ENCODE results near the gene SOCS3.

The SOCS3 gene

DNA sequence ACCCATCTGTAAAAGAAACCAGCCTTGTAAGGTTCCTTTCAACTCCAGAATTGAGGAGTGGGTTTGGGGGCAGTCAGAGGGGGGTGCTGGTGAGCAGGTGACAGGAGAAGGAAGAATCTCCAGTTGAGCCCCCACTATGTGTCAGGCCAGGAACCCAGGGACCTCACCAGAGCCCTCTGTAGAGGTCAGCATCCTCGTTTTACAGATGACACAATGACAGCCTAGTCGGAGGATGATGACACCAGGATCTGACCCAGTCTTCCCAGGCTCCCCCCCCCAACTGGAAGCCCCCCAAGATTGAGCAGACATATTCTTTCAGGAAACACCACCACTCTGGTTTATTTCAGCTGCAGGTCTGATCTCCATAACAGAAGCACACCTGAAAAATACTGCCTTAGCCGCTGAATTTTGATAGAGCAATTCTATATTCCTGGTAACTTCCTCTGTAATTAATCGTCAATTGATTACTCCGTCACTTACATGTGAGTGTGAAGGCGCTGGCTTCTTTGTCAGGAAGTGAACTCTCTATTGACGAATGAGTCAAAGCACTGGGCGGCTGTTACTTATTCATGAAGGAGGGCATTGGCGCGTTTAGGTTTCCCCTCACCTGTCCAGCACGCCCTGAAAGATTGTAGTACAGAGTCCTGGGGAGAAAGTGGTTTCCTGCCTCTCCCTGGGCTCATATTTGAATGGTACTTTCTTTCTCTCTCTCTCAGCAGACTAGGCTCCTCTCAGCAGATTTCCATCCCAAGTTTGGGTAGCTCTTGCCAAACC lies 21.2 kb downstream of the SOCS3 start:
- H3K9me3 ChIP-seq (replicated peaks in 1 of 2; ENCODE audit: control insufficient read depth in 2 of 2, insufficient read depth in 1 of 2, low read depth in 1 of 2, low read length in 2 of 2) = no peaks in the 10 kb centered on the region
- no peak overlapping the region for H3K4ac ChIP-seq (ENCODE audit: low read length)
- no peak overlapping the region for H4K91ac ChIP-seq (ENCODE audit: low read depth, low read length, poor library complexity)
- H2AFZ ChIP-seq (ENCODE audit: low read length) = no peak overlapping the region
- no peak overlapping the region for H3K4me2 ChIP-seq (ENCODE audit: insufficient read depth, low read length, poor library complexity, severe bottlenecking)
- H2BK120ac ChIP-seq (ENCODE audit: low read depth, low read length) = no peak overlapping the region
- H2BK15ac ChIP-seq (ENCODE audit: low read length) = no peak overlapping the region
- no peak for DNase-seq (ENCODE audit: low spot score)
- no peak overlapping the region for H3K9ac ChIP-seq (ENCODE audit: low read depth, low read length, poor library complexity)
- no peak overlapping the region for H3K14ac ChIP-seq (ENCODE audit: low read length)
- H2BK5ac ChIP-seq (ENCODE audit: low read length) = no peak overlapping the region
- peak overlapping the region; percentile 57 for H3K18ac ChIP-seq (ENCODE audit: low read length)
- H3K36me3 ChIP-seq (replicated peaks in 1 of 2; ENCODE audit: control insufficient read depth in 2 of 2, insufficient read depth in 2 of 2, low read length in 2 of 2) = no peaks in the 10 kb centered on the region
- H3K79me1 ChIP-seq (ENCODE audit: low read depth, low read length) = no peaks in the 10 kb centered on the region
- H2BK12ac ChIP-seq (ENCODE audit: low read length) = no peak overlapping the region
- H3K4me1 ChIP-seq (ENCODE audit: control insufficient read depth in 2 of 2, insufficient read depth in 1 of 2, low read depth in 1 of 2, low read length in 2 of 2) = peaks cover 9 to 20% of the 10 kb centered on the region in 2 donors
- no peak overlapping the region for H2AK5ac ChIP-seq (ENCODE audit: low read depth, low read length)
- H3K23ac ChIP-seq (ENCODE audit: low read depth, low read length, poor library complexity) = no peak overlapping the region
- H4K8ac ChIP-seq (ENCODE audit: low read depth, low read length) = no peak overlapping the region
- no peak overlapping the region for H3K27ac ChIP-seq (replicated peaks; ENCODE audit: low read length)
- peaks cover 0 to 18% (median 0%) of the 10 kb centered on the region in 3 experiments for H3K27me3 ChIP-seq (ENCODE audit: control insufficient read depth in 3 of 3, insufficient read depth in 3 of 3, low read depth in 1 of 3, low read length in 3 of 3)
- no peak overlapping the region for H3K4me3 ChIP-seq (ENCODE audit: low read length in 2 of 2)
- WGBS, 2 donors (ENCODE audit: extremely low coverage in 2 of 2, insufficient read length in 2 of 2, insufficient replicate concordance in 1 of 2) = no CpG with 5 or more reads among the region's 11 CpGs

DNA sequence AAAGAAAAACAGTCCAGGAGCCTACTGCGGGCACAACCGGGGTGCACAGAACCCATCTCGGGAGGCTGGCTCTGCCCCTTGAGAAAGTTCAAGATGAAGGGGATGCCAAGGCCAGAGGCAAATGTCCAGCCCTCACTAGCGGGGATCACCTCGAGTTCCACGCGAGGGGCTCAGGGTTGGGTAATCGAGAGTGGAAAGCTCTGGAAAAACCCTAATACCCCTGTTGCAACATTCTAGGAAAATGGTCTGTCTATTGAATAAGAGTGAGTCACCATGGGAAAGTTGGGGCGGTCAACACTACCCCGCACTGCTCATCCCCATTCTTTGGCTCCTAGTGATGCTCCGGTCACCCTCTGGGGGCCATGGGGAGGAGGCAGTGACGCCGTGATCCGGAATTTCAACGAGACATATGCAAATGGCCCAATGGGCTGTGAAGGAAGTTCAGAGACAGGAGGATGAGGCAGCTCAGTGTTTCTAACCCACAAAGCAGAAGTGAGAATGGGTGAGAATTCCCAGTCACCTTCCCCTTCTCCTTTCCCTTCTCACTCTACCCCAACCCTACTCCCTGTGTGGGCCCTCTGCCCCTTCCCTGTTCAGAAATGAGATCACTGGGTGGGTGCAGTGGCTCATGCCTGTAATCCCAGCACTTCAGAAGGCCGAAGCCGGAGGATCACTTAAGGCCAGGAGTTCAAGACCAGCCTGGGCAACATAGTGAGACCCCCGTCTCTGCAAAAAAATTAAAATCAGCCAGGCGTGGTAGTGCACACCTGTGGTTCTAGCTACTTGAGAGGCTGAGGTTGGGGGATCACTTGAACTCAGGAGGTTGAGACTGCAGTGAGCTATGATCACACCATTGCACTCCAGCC lies 22.4 kb downstream of the SOCS3 start:
- Histone ChIP-seq H3K14ac (ENCODE audit: low read length) (no peak overlapping the region), H2BK15ac (ENCODE audit: low read length) (no peak overlapping the region), H3K4me1 (ENCODE audit: control insufficient read depth in 2 of 2, insufficient read depth in 1 of 2, low read depth in 1 of 2, low read length in 2 of 2) (peaks cover 5 to 8% of the 10 kb centered on the region in 2 donors), H3K27me3 (ENCODE audit: control insufficient read depth in 3 of 3, insufficient read depth in 3 of 3, low read depth in 1 of 3, low read length in 3 of 3) (peaks cover 0 to 11% (median 0%) of the 10 kb centered on the region in 3 experiments), H2BK12ac (ENCODE audit: low read length) (no peak overlapping the region), H3K79me1 (ENCODE audit: low read depth, low read length) (no peaks in the 10 kb centered on the region), H3K27ac (replicated peaks; ENCODE audit: low read length) (no peak overlapping the region), H2AFZ (ENCODE audit: low read length) (no peak overlapping the region), H4K8ac (ENCODE audit: low read depth, low read length) (peak overlapping the region; percentile 65), H3K4me3 (ENCODE audit: low read length in 2 of 2) (no peak overlapping the region), H3K9ac (ENCODE audit: low read depth, low read length, poor library complexity) (no peak overlapping the region), H4K91ac (ENCODE audit: low read depth, low read length, poor library complexity) (no peak overlapping the region), H2BK5ac (ENCODE audit: low read length) (no peak overlapping the region), H2AK5ac (ENCODE audit: low read depth, low read length) (no peak overlapping the region), H2BK120ac (ENCODE audit: low read depth, low read length) (no peak overlapping the region), H3K36me3 (replicated peaks in 1 of 2; ENCODE audit: control insufficient read depth in 2 of 2, insufficient read depth in 2 of 2, low read length in 2 of 2) (no peaks in the 10 kb centered on the region), H3K23ac (ENCODE audit: low read depth, low read length, poor library complexity) (no peak overlapping the region), H3K18ac (ENCODE audit: low read length) (no peak overlapping the region), H3K9me3 (replicated peaks in 1 of 2; ENCODE audit: control insufficient read depth in 2 of 2, insufficient read depth in 1 of 2, low read depth in 1 of 2, low read length in 2 of 2) (no peaks in the 10 kb centered on the region), H3K4me2 (ENCODE audit: insufficient read depth, low read length, poor library complexity, severe bottlenecking) (no peak overlapping the region), H3K4ac (ENCODE audit: low read length) (no peak overlapping the region)
- no peak for DNase-seq (ENCODE audit: low spot score)
- WGBS, 2 donors (ENCODE audit: extremely low coverage in 2 of 2, insufficient read length in 2 of 2, insufficient replicate concordance in 1 of 2) = no CpG with 5 or more reads among the region's 19 CpGs

DNA sequence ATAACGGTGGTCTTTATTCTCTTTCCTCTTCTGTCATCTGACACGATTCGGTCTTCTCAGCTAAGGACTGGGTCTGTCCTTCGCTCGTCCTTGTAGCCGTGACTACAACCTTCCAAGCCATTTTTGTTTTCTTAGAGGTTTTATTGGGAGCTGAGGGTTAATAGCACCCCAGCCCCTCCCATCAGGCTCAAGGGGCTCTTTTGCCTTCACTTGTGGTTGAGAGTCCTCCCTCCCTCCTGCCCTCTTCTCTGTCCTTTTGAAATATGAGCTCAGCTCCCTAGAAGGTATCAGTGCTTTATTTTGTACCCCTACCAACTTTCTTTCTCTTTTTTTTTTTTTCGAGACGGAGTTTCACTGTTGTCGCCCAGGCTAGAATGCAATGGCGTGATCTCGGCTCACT lies 24.7 kb downstream of the SOCS3 start:
- Histone ChIP-seq H3K14ac (ENCODE audit: low read length) (no peak overlapping the region), H3K4ac (ENCODE audit: low read length) (no peak overlapping the region), H3K27ac (replicated peaks; ENCODE audit: low read length) (no peak overlapping the region), H3K4me1 (ENCODE audit: control insufficient read depth in 2 of 2, insufficient read depth in 1 of 2, low read depth in 1 of 2, low read length in 2 of 2) (peaks cover 0 to 2% of the 10 kb centered on the region in 2 donors), H3K23ac (ENCODE audit: low read depth, low read length, poor library complexity) (no peak overlapping the region), H3K9me3 (replicated peaks in 1 of 2; ENCODE audit: control insufficient read depth in 2 of 2, insufficient read depth in 1 of 2, low read depth in 1 of 2, low read length in 2 of 2) (no peaks in the 10 kb centered on the region), H3K4me2 (ENCODE audit: insufficient read depth, low read length, poor library complexity, severe bottlenecking) (no peak overlapping the region), H3K9ac (ENCODE audit: low read depth, low read length, poor library complexity) (no peak overlapping the region), H3K4me3 (ENCODE audit: low read length in 2 of 2) (no peak overlapping the region), H3K79me1 (ENCODE audit: low read depth, low read length) (no peaks in the 10 kb centered on the region), H2AFZ (ENCODE audit: low read length) (no peak overlapping the region), H2AK5ac (ENCODE audit: low read depth, low read length) (no peak overlapping the region), H3K18ac (ENCODE audit: low read length) (no peak overlapping the region), H3K36me3 (replicated peaks in 1 of 2; ENCODE audit: control insufficient read depth in 2 of 2, insufficient read depth in 2 of 2, low read length in 2 of 2) (no peaks in the 10 kb centered on the region), H4K91ac (ENCODE audit: low read depth, low read length, poor library complexity) (no peak overlapping the region), H2BK12ac (ENCODE audit: low read length) (no peak overlapping the region), H2BK120ac (ENCODE audit: low read depth, low read length) (no peak overlapping the region), H2BK5ac (ENCODE audit: low read length) (no peak overlapping the region), H4K8ac (ENCODE audit: low read depth, low read length) (no peak overlapping the region), H2BK15ac (ENCODE audit: low read length) (no peak overlapping the region), H3K27me3 (ENCODE audit: control insufficient read depth in 3 of 3, insufficient read depth in 3 of 3, low read depth in 1 of 3, low read length in 3 of 3) (no peaks in the 10 kb centered on the region)
- no peak for DNase-seq (ENCODE audit: low spot score)
- WGBS, 2 donors (ENCODE audit: extremely low coverage in 2 of 2, insufficient read length in 2 of 2, insufficient replicate concordance in 1 of 2) = no CpG with 5 or more reads among the region's 11 CpGs

DNA sequence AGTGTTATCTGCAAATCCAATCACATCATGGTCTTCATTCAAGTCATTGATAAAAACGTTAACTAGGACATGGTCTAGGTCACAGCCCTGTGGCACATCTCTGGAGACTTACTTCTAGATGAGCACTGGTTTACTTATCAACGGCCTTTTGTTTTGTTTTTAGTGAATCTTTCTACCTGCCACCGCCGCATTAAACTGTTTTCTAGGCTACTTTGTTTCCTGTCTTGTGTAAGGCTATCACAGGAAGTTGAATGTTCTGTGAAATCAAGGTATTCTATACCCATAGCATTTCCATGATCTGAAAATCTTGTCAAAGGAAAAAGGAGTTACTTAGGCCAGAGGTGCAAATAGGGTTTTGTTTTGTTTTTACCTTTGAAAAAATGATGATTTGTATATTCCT lies 26.9 kb downstream of the SOCS3 start:
- Histone ChIP-seq H3K27ac (replicated peaks; ENCODE audit: low read length) (no peak overlapping the region), H3K79me1 (ENCODE audit: low read depth, low read length) (no peaks in the 10 kb centered on the region), H2AK5ac (ENCODE audit: low read depth, low read length) (no peak overlapping the region), H3K9ac (ENCODE audit: low read depth, low read length, poor library complexity) (no peak overlapping the region), H3K9me3 (replicated peaks in 1 of 2; ENCODE audit: control insufficient read depth in 2 of 2, insufficient read depth in 1 of 2, low read depth in 1 of 2, low read length in 2 of 2) (no peaks in the 10 kb centered on the region), H3K4me1 (ENCODE audit: control insufficient read depth in 2 of 2, insufficient read depth in 1 of 2, low read depth in 1 of 2, low read length in 2 of 2) (peaks cover 2% of the 10 kb centered on the region in 2 donors), H4K8ac (ENCODE audit: low read depth, low read length) (no peak overlapping the region), H3K4me3 (ENCODE audit: low read length in 2 of 2) (no peak overlapping the region), H2BK120ac (ENCODE audit: low read depth, low read length) (no peak overlapping the region), H2BK12ac (ENCODE audit: low read length) (no peak overlapping the region), H3K4ac (ENCODE audit: low read length) (no peak overlapping the region), H3K23ac (ENCODE audit: low read depth, low read length, poor library complexity) (no peak overlapping the region), H4K91ac (ENCODE audit: low read depth, low read length, poor library complexity) (no peak overlapping the region), H3K27me3 (ENCODE audit: control insufficient read depth in 3 of 3, insufficient read depth in 3 of 3, low read depth in 1 of 3, low read length in 3 of 3) (no peaks in the 10 kb centered on the region), H2BK5ac (ENCODE audit: low read length) (no peak overlapping the region), H3K4me2 (ENCODE audit: insufficient read depth, low read length, poor library complexity, severe bottlenecking) (no peak overlapping the region), H2AFZ (ENCODE audit: low read length) (no peak overlapping the region), H3K14ac (ENCODE audit: low read length) (no peak overlapping the region), H3K36me3 (replicated peaks in 1 of 2; ENCODE audit: control insufficient read depth in 2 of 2, insufficient read depth in 2 of 2, low read length in 2 of 2) (no peaks in the 10 kb centered on the region), H3K18ac (ENCODE audit: low read length) (no peak overlapping the region), H2BK15ac (ENCODE audit: low read length) (no peak overlapping the region)
- no CpG with 5 or more reads among the region's 4 CpGs for WGBS, 2 donors (ENCODE audit: extremely low coverage in 2 of 2, insufficient read length in 2 of 2, insufficient replicate concordance in 1 of 2)
- DNase-seq (ENCODE audit: low spot score) = no peak
